Epithelial cell of proximal tubule (primary cell): ENCODE measurements around the gene GOLGA8O. TPM values are rescaled to one million over a fixed set of nuclear protein-coding genes. Genes with fewer than 3 reads are reported as not detected.
A peak's percentile ranks its signal among the peaks of the same experiment; 100 is the strongest.
"Not testable (repeated sequence)": the region's sequence is repeated elsewhere in the genome, so short reads cannot be mapped to it uniquely, and the experiment has no call there.

Experiments used
- DNase-seq: peaks from one replicate; pipeline ENCODE4 v3.0.0-alpha.2; 2011; ENCODE audit warnings: low read depth
- H3K4me3 ChIP-seq: 2 replicates; pipeline ENCODE4 v1.5.1; 2011; ENCODE audit warnings: low read depth, mild to moderate bottlenecking, low read length
- total RNA-seq: library from RNA; depleted of rRNA; stranded (reverse); fragments of >200 nt; gene quantifications from 2 replicates; pipeline ENCODE4 v1.2.3, GENCODE V29; 2015
- TF ChIP-seq, protein P1 (sequence below): conservative IDR thresholded peaks from 2 replicates; pipeline ENCODE4 v1.5.1; 2012; ENCODE audit warnings: low read depth, mild to moderate bottlenecking, low read length

Gene GOLGA8O, protein sequence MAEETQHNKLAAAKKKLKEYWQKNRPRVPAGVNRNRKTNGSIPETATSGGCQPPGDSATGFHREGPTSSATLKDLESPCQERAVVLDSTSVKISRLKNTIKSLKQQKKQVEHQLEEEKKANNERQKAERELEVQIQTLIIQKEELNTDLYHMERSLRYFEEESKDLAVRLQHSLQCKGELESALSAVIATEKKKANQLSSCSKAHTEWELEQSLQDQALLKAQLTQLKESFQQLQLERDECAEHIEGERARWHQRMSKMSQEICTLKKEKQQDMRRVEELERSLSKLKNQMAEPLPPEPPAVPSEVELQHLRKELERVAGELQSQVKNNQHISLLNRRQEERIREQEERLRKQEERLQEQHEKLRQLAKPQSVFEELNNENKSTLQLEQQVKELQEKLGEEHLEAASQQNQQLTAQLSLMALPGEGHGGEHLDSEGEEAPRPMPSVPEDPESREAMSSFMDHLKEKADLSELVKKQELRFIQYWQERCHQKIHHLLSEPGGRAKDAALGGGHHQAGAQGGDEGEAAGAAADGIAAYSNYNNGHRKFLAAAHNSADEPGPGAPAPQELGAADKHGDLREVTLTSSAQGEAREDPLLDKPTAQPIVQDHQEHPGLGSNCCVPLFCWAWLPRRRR
- total RNA-seq: 0.29 TPM in 1 of 2 replicates, not detected in the other

- H3K4me3 ChIP-seq, DNase-seq: not testable (repeated sequence)
Observed at GRCh38 chr15:32455534-32455933, at the start of gene GOLGA8O. GOLGA8O (minus strand) TSS chr15:32455634; CDS start chr15:32455536, 98 bp downstream.

GRCh38 chr15:32504152-32504811, 48.8 kb upstream of the GOLGA8O start:
- H3K4me3 ChIP-seq, DNase-seq: not testable (repeated sequence)

DNA sequence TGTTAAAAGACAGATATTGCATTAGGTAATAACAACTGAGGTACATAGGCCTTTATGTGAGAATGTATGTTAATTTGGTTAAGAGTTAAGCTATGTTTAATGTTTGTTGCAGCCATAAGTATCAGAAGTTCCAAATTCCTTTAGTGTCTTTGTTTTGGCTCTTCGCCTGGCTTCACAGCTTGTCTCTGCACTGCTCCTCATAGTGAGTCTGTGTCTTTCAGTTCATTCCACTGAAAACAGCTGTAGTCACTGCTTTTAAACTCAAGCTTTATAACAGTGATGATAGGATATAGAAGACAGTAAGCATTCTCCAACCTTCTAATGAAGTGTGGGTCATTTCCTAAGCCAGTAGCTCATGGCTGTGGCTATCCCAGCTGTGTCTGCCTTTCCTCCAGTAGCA, 47.5 kb upstream of the GOLGA8O start:
- not testable (repeated sequence) for DNase-seq, H3K4me3 ChIP-seq

- H3K4me3 ChIP-seq, DNase-seq: not testable (repeated sequence)
Observed at GRCh38 chr15:32492768-32493167, 37.3 kb upstream of the GOLGA8O start.

DNA sequence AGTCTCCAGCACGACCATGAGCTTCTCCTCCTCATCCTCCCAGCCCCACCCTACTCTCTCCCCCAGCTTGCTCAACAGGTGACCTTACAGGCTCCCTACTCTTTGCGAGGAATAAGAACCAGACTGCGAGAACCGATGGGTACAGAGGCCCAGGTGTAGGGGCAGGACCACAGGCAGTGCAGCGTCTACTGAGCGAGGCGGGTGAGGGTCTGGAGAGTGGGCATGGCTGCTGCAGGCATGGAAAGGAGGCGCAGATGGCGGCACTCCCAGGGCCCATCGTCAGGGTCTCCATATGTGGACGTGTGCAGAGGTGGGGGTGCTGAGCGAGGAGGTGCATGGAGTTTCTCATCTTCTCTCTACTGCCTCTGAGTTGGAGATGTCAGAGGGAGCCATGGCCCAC, 31.0 kb upstream of the GOLGA8O start:
- H3K4me3 ChIP-seq, DNase-seq: not testable (repeated sequence)

DNA sequence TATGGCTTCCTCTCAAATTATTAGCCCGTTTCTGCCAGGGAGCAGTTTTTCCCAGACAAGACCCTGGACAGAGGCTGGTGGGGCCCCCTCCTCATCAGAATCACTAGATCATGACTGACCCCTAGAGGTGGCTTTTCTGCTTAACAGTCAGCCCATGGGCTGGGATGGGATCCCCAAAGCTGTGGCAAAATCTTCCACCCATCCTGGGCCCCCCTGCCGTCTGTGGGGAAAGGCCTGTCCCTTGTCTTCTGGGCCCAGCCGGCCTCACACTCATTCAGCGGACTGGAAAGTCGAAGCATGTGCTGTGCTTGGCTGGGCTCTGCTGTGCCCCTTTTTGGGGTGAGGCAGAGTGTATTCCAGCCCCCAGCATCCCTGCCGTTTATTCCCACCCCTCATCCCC, 27.9 kb upstream of the GOLGA8O start:
- not testable (repeated sequence) for DNase-seq, H3K4me3 ChIP-seq

GRCh38 chr15:32481683-32482082, 26.2 kb upstream of the GOLGA8O start:
- DNase-seq, H3K4me3 ChIP-seq: not testable (repeated sequence)

GRCh38 chr15:32468076-32468475, 12.6 kb upstream of the GOLGA8O start:
- DNase-seq, H3K4me3 ChIP-seq: not testable (repeated sequence)

DNA sequence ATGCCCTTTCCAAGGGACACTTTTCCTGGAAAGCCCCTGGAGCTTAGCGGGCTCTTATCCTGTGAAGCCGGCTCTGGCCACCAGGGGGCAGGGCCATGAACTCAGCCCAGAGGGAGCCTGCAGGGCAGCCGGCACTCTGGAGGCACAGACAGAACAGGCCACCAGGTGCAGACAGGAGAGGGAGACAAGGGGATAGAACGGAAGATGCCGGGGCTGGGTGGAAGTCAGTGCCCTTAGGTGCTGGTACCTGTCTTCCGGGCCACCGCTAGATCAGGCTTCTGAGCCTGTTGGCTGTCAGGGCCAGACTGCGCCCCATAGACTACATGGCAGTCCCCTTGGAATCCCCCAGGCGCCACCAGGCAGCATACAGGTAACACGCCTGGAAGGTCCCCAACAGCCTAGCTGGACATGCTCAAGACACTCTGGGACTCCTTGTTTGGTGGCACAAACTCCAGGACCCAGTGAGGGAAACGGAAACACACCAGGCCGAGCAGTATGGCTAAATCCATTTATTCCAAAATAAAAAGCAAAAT, 14.9 kb downstream of the GOLGA8O start:
- DNase-seq, H3K4me3 ChIP-seq: not testable (repeated sequence)

GRCh38 chr15:32434102-32434963, 21.1 kb downstream of the GOLGA8O start:
- DNase-seq, H3K4me3 ChIP-seq: not testable (repeated sequence)

- DNase-seq, H3K4me3 ChIP-seq: not testable (repeated sequence)
Observed at GRCh38 chr15:32427635-32428034, 27.8 kb downstream of the GOLGA8O start.

DNA sequence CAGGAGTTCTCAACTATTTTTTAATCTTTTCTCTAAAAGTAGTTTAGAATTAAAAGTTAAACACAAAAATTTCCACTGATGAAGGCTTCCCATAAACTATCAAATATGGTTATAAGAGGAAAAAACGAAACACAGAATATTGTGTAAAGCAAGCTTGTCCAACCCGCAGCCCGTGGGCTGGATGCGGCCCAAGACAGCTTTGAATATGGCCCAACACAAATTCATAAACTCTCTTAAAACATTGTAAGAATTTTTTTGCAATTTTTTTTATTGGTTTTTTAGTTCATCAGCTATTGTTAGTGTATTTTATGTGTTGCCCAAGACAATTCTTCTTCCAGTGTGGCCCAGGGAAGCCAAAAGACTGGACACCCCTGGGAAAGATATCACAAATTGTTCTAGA, 28.9 kb downstream of the GOLGA8O start:
- not testable (repeated sequence) for DNase-seq, H3K4me3 ChIP-seq

- not testable (repeated sequence) for DNase-seq, H3K4me3 ChIP-seq
- TF ChIP-seq, protein P1, sequence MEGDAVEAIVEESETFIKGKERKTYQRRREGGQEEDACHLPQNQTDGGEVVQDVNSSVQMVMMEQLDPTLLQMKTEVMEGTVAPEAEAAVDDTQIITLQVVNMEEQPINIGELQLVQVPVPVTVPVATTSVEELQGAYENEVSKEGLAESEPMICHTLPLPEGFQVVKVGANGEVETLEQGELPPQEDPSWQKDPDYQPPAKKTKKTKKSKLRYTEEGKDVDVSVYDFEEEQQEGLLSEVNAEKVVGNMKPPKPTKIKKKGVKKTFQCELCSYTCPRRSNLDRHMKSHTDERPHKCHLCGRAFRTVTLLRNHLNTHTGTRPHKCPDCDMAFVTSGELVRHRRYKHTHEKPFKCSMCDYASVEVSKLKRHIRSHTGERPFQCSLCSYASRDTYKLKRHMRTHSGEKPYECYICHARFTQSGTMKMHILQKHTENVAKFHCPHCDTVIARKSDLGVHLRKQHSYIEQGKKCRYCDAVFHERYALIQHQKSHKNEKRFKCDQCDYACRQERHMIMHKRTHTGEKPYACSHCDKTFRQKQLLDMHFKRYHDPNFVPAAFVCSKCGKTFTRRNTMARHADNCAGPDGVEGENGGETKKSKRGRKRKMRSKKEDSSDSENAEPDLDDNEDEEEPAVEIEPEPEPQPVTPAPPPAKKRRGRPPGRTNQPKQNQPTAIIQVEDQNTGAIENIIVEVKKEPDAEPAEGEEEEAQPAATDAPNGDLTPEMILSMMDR: peak; percentile 15
Observed at GRCh38 chr15:32407903-32408302, 47.5 kb downstream of the GOLGA8O start.

- not testable (repeated sequence) for H3K4me3 ChIP-seq, DNase-seq
Observed at GRCh38 chr15:32403192-32403591, 52.2 kb downstream of the GOLGA8O start, which contains the start of gene GOLGA8K. GOLGA8K (minus strand) TSS chr15:32403292; CDS start chr15:32403194, 98 bp downstream.

DNA sequence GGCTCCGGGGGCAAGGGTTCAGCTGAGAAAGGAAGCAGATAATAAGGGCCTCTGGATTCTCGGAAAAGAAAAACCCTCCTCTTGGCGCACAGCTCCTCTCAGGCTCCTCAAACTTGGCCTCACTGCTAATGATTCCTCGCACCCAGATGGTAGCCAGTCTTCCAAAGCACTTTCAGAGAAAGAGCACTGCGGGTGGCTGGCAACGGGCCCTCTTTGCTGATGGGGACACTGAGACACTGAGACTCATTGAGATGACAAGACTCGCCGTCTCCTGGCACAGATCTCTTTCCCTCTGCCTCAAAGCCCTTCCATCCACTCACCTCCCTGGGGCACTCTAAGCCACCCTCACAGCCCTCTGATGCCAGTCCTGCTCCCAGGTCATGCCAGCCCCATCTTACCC, 58.9 kb downstream of the GOLGA8O start:
- DNase-seq, H3K4me3 ChIP-seq: not testable (repeated sequence)
